Mesothelial cell of epicardium (in vitro differentiated cells): ENCODE data around the gene AKT1. TPM values are rescaled to one million over a fixed set of nuclear protein-coding genes. Genes with fewer than 3 reads are reported as not detected.

ENCODE experiments used
- DNase-seq, 2 experiments: peaks; one replicate each; pipeline ENCODE4 v3.0.0; 2021; ENCODE audit warnings: low spot score in 2 of 2; ENCODE audit not compliant: unreplicated experiment in 2 of 2
- H3K27ac Mint-ChIP-seq: 2 replicates; pipeline ENCODE4 v1.8.0; 2021; ENCODE audit warnings: mixed read lengths
- H3K27me3 Mint-ChIP-seq: 2 replicates; pipeline ENCODE4 v1.8.0; 2021; ENCODE audit warnings: low read depth, mixed read lengths
- H3K36me3 Mint-ChIP-seq: 2 replicates; pipeline ENCODE4 v1.8.0; 2021; ENCODE audit warnings: mixed read lengths
- H3K4me1 Mint-ChIP-seq: 2 replicates; pipeline ENCODE4 v1.8.0; 2021; ENCODE audit warnings: mixed read lengths
- H3K4me3 Mint-ChIP-seq: 2 replicates; pipeline ENCODE4 v1.8.0; 2021; ENCODE audit warnings: mild to moderate bottlenecking, moderate library complexity, mixed read lengths
- H3K9me3 Mint-ChIP-seq: 2 replicates; pipeline ENCODE4 v1.8.0; 2021; ENCODE audit warnings: mixed read lengths
- total RNA-seq: library from RNA; stranded (reverse); gene quantifications from 3 replicates; pipeline ENCODE4 v1.2.1, GENCODE V29; 2021
- TF ChIP-seq, protein P1 (sequence below): fragments of 200-600 bp; sonication (generic); IDR thresholded peaks from one replicate; pipeline ENCODE4 v1.5.0; 2021; ENCODE audit warnings: antibody characterized with exemption; ENCODE audit not compliant: unreplicated experiment

AKT1 gene
- total RNA-seq, 1 donor from 2014 or later = 122 TPM

DNA sequence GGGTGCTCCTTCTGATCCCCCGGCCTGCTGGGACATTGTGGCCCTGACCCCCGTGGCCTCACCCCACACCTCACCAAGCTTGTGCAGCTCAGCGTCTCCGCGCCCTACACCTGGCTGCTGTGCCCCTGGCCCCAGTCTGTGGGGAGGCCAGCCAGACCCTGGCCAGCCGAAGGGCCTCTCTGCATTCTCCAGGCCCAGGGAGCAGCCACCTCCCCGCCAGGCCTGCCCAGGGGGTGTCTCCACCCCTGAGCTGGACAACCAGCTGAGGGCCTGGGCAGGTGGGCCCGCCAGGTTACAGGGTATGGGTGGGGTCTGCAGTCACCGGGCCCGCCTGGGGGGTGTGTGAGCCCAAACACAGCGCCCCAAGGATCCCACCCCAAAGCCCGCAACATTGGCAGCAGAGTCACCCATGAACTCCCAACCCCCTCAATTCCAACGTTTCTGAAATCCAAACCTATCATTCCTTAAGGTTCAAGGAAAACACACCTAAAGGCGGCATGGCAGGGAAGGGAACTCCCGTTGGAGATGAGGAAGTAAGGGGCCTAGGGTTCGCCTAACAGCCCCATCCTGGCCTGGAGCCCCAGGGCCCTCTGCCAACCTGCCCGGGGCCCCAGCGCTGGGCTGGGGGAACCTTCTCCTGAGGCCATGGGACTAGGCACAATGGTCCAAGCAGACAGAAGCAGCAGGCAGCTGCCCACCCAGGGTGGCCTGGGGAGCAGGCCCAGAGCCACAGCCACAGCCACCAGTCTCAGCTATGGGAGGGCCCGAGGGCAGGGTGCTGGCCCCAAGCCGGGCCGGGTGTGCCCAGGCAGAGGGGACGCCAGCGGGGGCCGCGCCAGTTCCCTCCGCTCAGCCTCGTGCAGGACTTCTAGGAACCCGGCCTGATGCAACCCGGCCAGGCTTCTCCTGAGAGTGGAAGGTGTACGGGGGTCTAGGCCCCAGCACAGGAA lies 8.5 kb downstream of the AKT1 start:
- no peak overlapping the region for H3K4me3 Mint-ChIP-seq
- no peak for DNase-seq
- TF ChIP-seq, protein P1, sequence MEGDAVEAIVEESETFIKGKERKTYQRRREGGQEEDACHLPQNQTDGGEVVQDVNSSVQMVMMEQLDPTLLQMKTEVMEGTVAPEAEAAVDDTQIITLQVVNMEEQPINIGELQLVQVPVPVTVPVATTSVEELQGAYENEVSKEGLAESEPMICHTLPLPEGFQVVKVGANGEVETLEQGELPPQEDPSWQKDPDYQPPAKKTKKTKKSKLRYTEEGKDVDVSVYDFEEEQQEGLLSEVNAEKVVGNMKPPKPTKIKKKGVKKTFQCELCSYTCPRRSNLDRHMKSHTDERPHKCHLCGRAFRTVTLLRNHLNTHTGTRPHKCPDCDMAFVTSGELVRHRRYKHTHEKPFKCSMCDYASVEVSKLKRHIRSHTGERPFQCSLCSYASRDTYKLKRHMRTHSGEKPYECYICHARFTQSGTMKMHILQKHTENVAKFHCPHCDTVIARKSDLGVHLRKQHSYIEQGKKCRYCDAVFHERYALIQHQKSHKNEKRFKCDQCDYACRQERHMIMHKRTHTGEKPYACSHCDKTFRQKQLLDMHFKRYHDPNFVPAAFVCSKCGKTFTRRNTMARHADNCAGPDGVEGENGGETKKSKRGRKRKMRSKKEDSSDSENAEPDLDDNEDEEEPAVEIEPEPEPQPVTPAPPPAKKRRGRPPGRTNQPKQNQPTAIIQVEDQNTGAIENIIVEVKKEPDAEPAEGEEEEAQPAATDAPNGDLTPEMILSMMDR = no peak
- no peaks in the 10 kb centered on the region for H3K9me3 Mint-ChIP-seq
- H3K4me1 Mint-ChIP-seq = no peaks in the 10 kb centered on the region
- H3K36me3 Mint-ChIP-seq = no peaks in the 10 kb centered on the region
- no peaks in the 10 kb centered on the region for H3K27me3 Mint-ChIP-seq
- no peak overlapping the region for H3K27ac Mint-ChIP-seq

DNA sequence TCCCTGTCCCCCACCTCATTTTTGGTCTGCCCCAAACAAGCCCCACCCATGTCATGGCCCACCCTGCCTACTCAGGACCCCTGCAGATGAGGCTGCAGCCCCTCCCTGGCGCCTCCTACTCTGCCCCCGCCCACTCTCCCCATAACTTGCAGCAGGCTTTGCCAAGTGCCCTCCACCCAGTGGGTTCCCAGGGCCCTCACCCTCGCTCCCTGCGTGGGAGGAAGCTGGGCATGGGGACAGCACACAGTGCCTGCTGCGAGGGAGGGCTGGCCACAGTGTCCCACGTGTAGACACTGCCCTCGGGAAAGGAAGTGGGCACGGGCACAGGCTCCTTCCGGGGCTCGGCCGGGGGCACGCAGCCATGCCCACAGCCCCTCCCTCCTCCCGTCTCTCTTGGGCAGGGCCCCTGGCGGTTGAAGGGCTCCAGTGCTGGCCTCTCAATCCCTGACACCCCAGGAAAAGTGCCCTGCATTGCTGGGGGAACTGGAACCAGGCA lies 9.4 kb downstream of the AKT1 start:
- Mint-ChIP-seq H3K4me1 (no peaks in the 10 kb centered on the region), H3K36me3 (no peaks in the 10 kb centered on the region), H3K9me3 (no peaks in the 10 kb centered on the region), H3K27ac (no peak overlapping the region), H3K4me3 (no peak overlapping the region), H3K27me3 (no peaks in the 10 kb centered on the region)
- DNase-seq = no peak
- TF ChIP-seq, protein P1 = no peak

DNA sequence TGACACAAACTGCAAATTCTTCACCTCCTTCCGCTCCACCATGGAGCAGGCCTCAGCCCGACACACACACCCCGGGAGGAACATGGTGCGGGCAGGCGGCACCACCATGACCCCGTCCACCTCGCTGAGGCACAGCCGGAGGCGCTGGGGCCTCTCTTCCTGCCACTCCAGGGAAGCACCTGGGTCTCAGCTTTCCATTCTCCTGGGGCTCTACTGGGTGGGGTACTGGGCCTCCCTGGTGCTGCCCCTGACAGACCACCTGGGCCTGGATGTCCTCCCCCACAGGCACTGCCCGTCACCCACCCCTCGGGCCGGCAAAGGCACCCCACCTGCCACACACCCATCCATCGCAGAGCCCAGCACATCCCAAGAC lies 9.9 kb downstream of the AKT1 start:
- Mint-ChIP-seq H3K9me3 (no peaks in the 10 kb centered on the region), H3K36me3 (no peaks in the 10 kb centered on the region), H3K27ac (no peak overlapping the region), H3K4me1 (no peaks in the 10 kb centered on the region), H3K27me3 (no peaks in the 10 kb centered on the region), H3K4me3 (no peak overlapping the region)
- DNase-seq = no peak
- TF ChIP-seq, protein P1 = no peak

DNA sequence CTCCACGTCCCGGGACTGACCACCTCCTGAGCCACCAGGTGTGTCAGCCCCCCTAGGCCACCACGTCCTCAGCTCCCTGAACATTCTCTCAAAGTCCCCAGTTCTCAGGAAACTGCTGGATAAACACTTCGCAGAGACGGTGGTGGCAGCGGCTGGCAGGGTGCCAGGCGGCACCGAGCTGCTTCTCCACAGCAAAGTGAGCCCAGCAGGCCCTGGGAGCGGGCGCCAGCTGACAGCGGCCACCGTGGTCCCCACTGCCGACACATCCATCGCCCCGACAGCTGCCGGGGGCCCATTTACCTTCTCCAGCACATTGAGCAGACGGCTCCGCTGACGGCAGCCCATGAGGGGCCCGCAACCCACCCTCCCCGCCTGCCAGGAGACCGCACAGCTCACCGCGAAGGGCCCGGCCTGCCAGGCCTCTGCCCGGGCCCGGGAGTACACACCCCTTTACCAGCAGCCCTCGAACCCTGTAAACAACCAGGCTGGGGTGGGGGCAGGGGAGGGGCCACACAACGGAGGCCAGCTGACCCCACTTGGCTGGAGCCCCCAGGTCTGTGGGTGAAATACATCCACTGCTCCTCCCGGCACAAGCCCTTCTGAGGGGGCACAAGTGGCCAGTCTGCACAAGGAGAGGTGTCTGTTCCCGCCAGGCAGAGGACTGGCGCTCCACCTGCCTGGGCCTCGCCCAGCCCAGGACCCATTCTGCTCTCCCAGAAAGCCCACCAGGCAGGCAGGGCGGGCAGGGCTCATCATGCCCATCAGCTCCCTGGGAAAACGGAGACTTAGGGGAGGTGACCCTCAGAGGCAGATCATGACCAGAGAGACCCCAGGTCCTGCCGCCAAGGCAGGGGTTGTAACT lies 10.5 kb downstream of the AKT1 start:
- Mint-ChIP-seq H3K4me1 (no peaks in the 10 kb centered on the region), H3K4me3 (no peak overlapping the region), H3K27me3 (no peaks in the 10 kb centered on the region), H3K27ac (no peak overlapping the region), H3K9me3 (no peaks in the 10 kb centered on the region), H3K36me3 (no peaks in the 10 kb centered on the region)
- DNase-seq = no peak
- TF ChIP-seq, protein P1 = no peak

DNA sequence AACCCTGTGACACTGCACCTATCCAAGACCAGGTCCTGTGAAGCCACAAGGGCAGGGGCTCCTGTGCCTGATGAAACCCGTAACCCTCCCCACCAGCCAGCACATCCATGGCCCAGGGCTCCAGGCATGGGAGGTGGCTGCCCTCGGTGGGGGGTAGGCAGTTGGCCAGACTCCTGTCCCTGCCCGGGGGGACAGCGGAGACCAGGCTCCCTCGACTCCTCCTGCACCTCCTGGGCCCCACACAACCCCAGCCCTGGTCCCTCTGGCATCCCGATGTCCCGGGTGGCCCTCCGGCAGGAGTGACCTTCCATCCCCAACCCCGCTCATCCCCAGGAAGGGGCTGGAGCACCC lies 11.4 kb downstream of the AKT1 start:
- Mint-ChIP-seq H3K27ac (no peak overlapping the region), H3K36me3 (no peaks in the 10 kb centered on the region), H3K4me3 (no peak overlapping the region), H3K4me1 (no peaks in the 10 kb centered on the region), H3K9me3 (no peaks in the 10 kb centered on the region), H3K27me3 (no peaks in the 10 kb centered on the region)
- TF ChIP-seq, protein P1 = no peak
- no peak for DNase-seq
